Stimulated activated CD4-positive, alpha-beta T cell treated with anti-CD3 and anti-CD28 coated beads, Interleukin-4, amount 100 ng/mL, for 48 hours (primary cell): ENCODE measurements around the gene TBC1D30.
"Not testable (repeated sequence)": the region's sequence is repeated elsewhere in the genome, so short reads cannot be mapped to it uniquely, and the experiment has no call there.

Source experiments
- DNase-seq, 2 donors: peaks; one replicate each; pipeline ENCODE4 v3.0.0-alpha.2; 2020; ENCODE audit warnings: low read depth in 2 of 2

Gene TBC1D30

DNA sequence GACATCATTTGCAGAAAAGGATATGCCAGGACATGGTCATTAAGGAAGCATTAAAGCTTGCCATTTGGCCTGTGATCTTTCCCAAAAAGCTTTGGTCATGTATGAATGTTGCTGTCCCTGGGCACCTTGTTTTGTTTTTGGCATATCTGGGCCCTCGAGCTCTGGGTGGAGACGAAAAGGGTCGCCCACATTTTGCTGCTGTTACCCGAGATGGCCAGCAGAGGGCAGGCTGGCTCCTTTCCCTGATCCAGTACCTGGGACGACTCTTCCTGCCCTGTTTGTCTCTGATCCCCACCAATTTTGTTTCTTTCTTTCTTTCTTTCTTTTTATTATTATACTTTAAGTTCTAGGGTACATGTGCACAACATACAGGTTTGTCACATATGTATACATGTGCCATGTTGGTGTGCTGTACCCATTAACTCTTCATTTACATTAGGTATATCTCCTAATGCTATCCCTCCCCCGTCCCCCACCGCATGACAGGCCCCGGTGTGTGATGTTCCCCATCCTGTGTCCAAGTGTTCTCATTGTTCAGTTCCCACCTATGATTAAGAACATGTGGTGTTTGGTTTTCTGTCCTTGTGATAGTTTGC is 22.2 kb upstream of the TBC1D30 start:
- DNase-seq, result not testable (repeated sequence)

DNA sequence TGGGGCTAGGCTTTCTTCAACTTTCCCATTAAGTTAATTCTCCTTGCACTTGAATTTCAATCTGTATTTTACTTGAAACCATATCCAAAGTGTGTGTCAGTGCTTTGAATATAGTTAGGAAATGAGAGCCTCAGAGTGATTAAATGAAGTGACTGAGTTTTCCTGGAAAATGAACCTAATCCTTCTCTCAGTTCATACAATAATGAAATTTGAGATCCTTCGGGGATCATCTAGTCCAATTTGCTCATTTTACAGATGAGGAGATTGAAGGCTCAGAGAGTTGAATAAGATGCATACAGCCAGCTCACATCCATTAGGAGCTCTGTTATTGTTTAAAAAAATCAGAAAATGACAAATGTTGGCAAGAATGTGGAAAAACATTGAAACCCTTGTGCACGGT is 18.3 kb upstream of the TBC1D30 start:
- DNase-seq, result no peak

DNA sequence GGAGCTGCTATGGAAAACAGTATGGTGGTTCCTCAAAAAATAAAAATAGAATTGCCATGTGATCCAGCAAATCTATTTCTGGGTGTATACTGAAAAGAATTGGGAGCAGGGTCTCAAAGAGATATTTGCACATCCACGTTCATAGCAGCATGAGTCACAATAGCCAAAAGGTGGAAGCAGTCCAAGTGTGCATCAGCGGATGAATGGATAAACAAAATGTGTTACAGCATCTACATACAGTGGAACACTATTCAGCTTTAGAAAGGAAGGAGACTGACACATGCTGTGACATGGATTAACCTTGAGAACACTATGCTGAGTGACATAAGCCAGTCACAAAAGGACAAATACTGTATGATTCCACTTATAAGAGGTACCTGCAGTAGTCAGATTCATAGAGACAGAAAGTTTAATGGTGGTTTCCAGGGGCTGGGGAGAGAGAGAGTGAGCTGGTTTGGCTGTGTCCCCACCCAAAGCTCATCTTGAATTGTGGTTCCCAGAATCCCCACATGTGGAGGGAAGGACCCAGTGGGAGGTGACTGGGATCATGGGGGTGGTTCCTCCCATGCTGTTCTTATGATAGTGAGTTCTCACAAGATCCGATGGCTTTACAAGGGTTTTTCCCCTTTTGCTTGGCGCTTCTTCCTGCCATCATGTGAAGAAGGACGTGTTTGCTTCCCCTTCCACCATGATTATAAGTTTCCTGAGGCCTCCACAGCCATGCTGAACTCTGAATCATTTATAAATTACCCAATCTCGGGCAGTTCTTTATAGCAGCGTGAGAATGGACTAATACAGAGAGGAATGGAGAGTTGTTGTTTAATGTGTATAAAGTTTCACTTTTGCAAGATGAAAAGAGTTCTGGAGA is 17.6 kb upstream of the TBC1D30 start:
- DNase-seq, result no peak

DNA sequence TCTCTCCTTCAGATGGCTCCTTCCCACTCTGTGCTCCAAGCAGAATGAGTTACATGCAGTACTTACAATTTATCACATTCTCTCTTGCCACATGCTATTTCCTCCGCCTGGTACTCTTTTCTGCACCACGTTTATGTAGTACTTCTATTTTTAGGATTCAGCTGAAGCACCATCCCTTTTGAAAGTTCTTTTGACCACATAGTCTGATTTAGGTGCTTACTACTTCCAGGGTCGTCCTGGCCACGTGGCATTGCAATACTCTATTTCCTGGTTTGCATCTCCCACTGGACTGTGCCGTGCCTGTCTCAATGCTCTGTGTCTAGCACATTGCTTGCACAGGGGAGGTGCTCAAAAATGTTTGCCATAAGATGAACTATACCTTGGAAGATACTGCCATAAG is 16.3 kb upstream of the TBC1D30 start:
- DNase-seq, result no peak

DNA sequence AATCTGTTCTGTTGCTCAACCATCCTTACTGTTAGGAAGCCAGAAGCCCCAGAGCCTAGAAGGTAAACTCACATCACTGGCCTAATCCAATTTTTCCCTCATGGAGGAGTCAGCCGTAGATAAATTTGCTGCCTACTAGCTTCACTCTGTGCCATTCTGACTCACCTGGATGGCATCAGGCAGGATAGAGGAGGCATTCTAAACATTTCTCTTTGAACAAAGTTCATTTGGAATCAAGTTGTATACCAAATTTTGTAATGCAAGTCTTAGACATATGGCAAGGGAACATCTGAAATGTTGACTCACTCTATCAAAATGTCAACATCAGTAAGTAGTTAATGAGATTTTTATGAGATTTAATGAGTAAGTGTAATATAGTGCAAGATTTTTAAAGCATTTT is 13.6 kb upstream of the TBC1D30 start:
- DNase-seq, result no peak

DNA sequence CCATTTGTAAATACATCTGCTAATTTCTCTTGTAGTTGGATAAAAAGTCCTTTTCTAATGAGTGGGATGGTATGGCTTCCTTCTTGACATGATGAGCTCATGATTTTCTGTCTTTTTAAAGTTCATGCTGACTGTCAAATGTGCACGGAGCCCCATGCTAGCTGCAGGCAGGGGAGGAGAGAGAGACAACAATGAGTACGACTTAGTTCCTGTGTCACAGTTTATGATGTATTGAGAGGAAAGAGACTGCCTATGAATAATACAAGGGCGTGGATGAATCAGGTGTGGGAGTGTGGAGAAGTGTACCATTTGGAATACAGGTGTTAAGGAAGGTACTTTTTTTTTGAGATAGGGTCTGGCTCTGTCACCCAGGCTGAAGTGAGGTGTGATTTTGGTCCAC is 10.7 kb upstream of the TBC1D30 start:
- DNase-seq, result no peak

DNA sequence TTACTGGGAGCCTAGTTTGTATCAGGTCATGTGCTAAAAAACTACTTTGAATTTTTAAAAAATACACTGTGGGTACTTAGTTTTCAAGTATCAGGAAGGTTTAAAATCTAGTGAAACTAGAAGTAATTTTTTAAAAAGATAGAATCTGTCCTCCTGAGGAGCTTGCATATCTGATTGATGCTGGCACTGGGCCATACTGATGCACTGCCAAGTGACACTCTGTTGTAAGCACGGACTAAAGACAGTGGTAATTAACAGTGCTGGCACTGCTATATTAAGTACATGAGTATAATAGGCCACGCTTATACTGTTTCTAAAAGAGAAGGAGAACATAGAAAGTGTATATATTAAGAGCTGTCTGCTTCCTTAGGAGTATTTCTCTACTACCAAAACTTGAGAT is 10.0 kb upstream of the TBC1D30 start:
- DNase-seq, result no peak

DNA sequence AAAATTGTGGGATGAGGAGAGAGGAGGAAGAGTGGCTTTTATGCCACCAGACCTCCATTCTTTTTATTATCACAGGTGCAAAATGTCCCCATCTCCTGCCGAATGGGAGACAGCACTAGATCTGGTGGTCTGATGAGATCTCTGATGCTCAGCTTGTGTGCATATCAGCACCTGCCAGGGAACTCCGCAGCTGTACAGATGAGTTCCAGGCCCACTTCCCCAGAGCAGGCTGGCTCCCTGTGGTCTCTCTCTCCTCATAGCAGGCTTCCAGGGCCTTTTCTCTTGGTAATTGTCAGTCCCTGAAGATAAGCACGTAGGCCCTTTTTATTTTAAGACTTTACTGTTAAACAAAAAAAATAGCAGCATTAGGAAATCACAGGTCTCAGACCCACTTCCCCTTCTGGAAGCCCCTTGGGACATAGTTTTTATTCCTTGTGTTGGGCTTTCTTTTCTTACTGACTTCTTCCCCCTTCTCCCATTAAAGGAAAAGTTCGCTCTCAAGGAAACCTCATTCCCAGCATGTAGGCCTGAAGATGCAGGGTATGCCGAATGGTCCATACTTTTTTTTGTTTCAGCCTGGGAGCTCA is 4.5 kb upstream of the TBC1D30 start:
- DNase-seq, result no peak

DNA sequence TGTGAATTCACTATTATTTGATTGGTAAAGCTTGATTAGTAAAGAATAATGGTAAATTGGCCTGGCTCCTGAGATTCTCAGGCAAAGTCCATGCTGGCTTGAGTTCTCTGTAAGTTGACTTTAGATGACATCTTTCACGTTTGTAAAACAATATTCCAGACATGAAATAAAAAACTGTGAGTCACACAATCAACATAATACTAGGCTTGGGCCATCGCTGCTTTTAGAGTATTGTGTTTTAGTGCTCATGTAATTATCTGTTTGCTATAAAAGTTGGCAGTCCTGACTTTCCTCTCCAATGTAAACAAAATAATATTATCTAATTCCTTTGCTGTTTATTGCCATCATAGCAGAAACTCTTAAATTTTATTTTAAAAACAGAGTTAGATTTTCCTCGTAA is 3.9 kb upstream of the TBC1D30 start:
- no peak for DNase-seq

DNA sequence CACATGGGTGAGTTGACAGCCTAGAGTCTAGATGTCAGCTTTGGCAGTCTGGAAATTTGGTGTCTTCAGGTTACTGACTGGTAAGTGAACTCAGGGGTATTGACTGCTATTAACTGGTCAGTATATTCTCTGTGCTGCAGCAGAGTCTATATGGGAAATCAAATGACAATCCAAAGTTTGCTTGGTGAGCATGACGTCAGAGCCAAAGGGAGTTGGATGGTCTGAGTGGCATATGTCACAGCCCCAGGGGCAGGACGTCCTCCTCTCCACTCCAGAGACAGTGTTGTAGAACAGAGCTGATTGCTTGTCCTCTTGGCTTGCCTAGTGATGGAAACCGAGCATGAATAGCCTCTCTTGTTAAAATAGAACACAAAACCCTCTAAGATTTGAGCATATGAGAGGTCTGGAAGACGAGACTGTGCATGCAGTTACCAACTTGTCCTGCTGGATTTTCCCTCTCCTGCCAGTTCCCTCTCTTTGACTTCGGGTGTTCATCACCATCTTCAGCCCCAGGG is 3.3 kb upstream of the TBC1D30 start:
- DNase-seq, result no peak

DNA sequence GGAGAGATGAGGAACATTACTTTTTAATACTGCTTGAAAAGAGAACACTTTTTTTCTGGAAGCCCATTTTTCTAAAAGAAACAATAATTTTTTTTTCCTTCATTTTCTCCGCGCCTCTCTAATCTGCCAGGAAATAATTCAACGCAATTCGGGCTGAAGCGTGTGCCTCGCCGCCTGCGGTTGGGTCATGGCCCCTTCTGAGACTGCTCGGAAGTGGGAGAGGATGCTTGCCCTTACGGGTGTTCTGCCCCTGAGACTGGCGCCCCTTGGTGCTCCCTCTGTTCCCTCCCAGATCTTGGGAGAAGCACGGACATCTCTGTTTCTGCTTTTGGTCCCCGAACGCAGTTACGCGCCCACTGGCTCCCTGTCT is 332 bp upstream of the TBC1D30 start:
- DNase-seq, result no peak

DNA sequence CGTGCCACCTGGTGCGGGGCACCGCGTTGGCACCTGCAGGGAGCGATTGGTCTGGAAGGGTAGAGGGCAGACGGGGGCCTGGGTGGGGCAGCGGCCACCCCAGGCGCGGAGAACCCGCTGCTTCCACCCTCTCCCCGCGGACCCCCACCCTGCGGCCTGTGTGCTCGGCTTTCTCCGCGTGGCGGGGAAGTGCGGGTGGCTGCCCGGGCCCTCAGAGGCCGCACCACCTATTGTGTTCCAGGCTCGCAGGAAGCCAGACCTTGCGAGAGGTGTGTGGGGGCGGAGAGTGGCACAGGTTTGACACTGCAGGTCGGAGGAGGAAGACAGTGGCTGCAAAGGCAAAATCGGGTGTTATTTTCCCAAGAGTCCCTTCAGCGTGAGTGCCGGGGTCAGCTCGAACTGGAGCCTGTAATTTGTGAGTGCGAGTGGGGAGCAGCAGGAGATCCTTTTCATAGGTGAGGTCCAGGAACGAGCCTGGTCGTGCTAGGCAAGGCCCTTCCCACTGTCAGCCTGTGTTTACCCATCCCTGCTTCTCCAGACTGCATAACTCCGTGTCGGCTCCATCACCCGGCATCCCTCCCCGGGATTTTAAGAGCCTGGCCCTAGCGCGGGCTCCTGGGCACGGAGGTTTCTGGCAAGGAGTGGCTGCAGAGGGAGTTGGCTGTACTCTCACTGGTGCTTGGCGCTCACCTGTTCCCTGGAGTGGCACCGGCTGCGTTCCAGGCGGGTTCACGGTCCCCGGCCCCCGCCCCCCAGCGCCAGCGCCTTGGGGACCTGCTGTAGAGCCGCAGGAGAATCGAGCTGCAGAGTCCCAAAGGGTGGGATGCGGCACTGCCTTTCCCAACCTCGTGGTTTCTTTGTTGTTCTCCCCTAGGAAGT is 935 bp downstream of the TBC1D30 start:
- DNase-seq, result peak in 1 of 2 donors; percentile 4

DNA sequence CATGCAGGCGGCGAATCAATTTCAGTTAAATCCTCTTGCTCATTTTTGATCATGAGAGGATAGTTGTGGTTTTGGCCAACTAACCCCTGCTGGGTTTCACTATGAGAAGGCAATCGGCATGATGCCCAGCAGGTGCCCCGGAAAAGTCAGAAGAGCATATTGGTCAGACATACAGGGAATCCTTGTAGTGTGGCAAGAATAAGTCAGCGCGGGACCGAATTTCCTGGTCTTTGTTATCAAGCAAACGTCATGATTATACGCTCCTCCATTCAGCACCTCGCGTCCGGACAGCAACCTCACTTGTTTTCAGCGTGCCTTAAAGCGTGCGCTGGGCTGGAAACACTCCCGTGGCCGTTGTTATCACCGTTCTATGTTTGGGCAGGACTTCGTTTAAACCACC is 1.8 kb downstream of the TBC1D30 start:
- peak; percentile 45 to 49 for DNase-seq

DNA sequence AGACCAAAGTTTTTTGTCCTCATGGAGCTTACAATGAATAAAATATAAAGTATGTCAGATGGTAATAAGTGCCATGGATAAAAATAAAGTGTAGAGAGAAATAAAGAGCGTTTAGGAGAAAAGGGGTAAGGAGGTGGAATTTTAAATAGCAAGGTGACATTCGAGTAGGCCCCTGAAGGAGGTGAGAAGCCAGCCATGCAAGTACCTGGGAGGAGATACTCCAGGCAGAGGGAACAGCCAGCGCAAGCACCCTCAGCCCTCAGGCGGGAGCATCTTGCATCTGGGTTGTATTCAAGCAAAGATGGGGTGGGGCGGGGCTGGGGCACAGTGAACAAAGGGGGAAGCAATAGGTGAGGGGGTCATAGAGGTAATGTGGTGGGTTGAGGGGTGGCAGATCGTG is 4.3 kb downstream of the TBC1D30 start:
- no peak for DNase-seq

DNA sequence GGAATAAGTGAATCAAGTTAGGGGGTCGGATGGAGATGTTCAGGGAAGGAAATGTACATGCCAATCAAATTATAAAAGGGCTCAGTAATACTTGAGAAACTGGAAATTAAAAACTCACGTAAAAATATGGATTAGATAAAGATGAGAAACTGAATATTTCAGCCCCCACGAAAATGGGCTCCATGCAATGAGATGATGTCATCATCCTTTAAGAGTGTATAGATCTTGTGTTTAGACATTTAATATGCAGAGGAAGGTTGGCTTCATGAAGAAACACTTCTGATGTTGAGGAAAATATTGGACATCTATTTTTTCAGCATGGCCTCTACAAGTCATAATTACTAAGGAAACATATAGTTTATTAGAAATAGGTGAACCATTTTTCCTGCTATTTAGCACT is 9.5 kb downstream of the TBC1D30 start:
- no peak for DNase-seq

DNA sequence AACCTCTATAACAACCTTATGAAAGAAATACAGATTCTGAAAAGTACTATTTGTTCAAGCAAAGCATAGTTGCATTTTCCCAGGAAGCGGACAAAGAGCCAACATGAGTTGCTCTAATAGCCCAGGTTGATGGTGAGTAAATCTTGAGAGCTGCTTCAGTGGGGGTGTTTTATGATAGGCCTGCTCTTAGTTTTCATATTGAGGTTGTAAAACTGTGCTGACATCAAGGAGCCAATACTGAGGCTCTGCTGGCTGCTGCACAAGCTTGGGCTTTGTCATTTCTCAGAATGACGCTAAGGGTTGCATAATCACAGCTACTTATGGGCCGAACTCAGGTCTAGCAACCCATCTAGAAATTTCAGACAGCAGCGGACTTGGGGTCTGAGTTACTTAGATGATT is 11.5 kb downstream of the TBC1D30 start:
- DNase-seq, result no peak

DNA sequence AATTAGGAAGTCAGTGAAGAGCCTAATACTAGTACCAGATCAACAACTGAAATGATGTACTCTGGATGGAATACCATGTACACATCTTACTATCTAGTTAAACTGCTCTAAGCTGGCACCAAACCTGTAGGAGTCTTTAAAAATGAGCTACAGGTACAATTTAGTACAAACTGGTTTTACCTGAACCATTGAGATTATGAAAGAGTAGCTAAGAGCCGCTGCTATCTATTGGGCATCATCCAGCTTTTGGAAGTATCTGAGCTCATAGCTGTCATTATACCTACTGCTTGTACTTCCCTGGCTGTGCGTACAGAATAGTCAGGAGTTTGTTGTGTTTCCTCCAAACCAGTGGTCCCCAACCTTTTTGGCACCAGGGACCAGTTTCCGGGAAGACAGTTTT is 12.4 kb downstream of the TBC1D30 start:
- no peak for DNase-seq

DNA sequence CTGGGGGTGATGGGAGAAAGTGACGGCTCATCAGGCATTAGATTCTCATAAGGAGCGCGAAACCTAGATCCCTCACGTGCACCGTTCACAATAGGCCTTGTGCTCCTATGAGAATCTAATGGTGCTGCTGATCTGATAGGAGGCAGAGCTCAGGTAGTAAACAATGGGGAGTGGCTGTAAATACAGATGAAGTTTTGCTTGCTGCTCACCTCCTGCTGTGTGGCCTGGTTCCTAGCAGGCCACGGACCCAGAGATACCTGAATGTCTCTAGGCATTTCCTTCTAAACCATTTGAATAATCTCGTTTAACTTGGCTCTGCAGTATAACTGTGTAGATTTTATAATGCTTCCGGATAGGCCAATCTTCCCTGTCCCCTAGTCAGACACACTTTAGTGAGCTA is 13.0 kb downstream of the TBC1D30 start:
- no peak for DNase-seq

DNA sequence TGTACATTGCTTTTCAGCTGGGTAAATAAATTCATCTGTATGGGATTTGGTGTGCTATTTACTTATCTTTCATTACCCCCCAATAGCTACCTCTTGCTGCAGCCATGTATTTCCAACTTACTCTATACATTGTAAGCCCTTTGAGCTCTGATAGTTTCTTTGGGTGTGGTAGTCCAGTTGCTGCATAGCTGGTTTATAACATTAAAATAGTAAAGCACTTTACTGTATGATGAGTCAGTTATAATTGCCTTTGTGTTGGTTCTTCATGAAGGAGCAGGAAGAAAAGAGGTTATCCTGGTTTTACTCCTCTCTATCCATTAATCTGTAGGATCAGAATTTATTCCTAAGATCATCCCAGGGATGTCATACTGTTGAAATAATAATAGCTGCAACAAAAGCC is 15.7 kb downstream of the TBC1D30 start:
- no peak for DNase-seq

DNA sequence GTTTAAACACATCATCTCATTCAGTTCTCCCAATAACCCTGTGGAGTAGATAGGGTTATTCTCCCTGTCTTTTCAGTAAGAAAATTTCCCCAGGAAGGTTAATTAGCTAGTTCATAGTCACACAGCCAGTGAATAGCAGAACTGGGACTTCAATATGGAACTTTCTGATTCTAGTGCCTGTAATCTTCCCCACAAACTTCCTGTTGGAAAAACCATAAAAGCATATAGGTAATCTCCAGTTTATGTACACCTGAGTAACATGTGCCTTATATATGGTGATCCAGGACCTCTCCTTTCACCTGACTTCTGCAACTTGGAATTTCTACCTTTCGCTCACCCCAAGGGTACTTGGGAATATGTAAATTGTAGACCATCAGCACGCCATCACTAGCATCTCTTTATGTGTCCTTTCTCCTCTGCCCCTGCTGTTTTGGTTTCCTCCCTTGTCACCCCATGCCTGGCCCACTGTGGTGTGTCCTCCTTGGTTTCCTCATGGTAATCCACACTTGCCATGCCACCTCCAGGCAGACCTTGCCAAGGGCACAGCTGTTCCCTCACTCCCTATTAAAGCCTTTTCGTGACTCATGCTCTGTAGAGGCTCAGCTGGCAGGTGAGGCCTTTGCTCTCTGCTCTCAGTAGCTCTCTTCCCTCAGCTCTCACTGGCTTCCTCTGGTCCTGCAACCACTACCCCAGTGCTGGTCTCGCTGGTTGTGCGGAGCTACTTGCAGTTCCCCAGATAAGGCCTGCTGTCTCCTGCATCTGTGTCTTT is 16.7 kb downstream of the TBC1D30 start:
- no peak for DNase-seq

DNA sequence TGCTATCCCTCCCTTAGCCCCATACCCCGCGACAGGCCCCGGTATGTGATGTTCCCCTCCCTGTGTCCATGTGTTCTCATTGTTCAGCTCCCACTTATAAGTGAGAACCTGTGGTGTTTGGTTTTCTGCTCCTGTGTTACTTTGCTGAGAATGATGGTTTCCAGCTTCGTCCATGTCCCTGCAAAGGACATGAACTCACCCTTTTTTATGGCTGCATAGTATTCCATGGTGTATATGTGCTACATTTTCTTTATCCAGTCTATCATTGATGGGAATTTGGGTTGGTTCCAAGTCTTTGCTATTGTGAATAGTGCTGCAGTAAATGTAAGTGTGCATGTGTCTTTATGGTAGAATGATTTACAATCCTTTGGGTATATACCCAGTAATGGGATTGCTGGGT is 24.0 kb downstream of the TBC1D30 start:
- not testable (repeated sequence) for DNase-seq
